Measurements from ENCODE around the gene CFD.

- TF ChIP-seq CTCF (IDR thresholded peaks at IDR 0.05), result no peak
- TF ChIP-seq POLR2A (IDR thresholded peaks at IDR 0.05), result no peak
Measured at GRCh38 chr19:900043-900301, 40.5 kb downstream of the CFD start.

Data from heart left ventricle (tissue), 13 donors.